ENCODE measurements around the gene IYD.

Gene IYD

DNA sequence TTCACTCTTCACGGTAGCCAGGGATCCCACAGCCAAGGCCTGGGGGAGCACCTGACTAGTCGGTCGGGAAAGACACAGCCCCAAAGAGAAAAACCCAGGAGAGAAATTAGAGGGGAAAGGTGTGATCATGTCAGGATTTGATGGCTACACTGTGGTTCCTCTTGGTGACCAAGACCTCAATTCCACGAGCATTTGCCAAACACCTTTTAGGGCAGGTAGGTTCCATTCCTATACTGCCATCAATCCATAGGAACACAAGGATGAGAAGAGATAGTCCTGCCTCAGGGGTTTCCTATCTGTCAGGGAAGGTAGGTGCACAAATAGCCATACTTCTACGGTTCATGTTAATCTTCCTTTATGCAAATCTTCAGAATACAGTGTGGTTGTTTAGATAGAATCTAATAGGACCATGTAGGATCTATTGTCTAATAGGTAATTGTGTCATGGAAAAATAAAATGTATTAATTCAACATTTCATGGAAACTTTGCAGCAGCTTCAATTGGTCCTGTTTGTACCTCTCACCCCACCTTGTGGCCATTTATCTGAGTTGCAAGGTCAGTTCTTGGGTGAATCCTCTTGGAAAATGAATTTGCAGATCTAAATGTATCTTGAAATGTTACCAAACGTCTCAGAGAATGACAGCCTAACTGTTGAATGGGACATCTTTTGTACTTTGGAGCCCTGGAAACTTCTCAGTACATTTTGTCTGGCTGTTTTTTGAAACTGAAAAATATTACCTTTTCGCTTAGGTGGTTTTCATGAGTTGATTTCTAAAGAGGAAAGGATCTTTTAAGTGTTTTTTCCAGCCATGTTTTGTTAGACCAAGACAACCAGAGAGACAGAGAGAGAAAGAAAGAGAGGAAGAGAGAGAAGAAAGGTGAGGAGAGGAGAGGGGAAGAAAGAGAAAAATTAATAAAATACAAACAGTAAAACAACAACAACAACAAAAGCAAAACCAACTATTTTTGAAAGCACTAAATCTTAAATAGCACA lies 33.7 kb upstream of the IYD start:
- H3K4me3 ChIP-seq (ENCODE audit: low read length) = no peak overlapping the region
- no peak overlapping the region for H3K9ac ChIP-seq (ENCODE audit: low read length)
- no peak overlapping the region for H3K27ac ChIP-seq (ENCODE audit: low read depth, low read length)
- no peaks in the 10 kb centered on the region for H3K36me3 ChIP-seq (ENCODE audit: control insufficient read depth, insufficient read depth, low read length)
- H3K4me1 ChIP-seq (ENCODE audit: control insufficient read depth, insufficient read depth, low read length) = no peaks in the 10 kb centered on the region
- H3K27me3 ChIP-seq (ENCODE audit: control insufficient read depth, insufficient read depth, low read length) = no peaks in the 10 kb centered on the region

DNA sequence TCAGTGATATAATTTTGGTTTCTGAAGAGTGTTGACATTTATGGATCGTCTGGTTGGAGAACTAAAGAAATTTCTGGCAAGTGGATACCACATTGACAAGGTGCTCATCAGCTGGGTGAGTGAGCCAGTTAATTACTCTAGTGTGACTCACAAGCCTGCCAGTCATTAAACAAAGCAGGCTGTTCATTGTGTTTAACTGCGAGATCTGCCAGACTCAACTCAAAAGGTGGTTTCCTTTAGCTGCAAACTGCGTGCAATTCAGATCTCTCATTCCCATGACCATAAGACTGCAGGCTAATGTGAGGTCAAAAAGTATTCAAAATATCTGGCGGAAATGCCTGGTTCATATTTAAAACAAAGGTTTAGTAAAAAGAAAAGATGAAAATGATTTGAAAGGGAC lies 32.5 kb upstream of the IYD start:
- Histone ChIP-seq H3K36me3 (ENCODE audit: control insufficient read depth, insufficient read depth, low read length) (no peaks in the 10 kb centered on the region), H3K4me1 (ENCODE audit: control insufficient read depth, insufficient read depth, low read length) (no peaks in the 10 kb centered on the region), H3K9ac (ENCODE audit: low read length) (no peak overlapping the region), H3K27ac (ENCODE audit: low read depth, low read length) (no peak overlapping the region), H3K27me3 (ENCODE audit: control insufficient read depth, insufficient read depth, low read length) (no peaks in the 10 kb centered on the region), H3K4me3 (ENCODE audit: low read length) (no peak overlapping the region)

DNA sequence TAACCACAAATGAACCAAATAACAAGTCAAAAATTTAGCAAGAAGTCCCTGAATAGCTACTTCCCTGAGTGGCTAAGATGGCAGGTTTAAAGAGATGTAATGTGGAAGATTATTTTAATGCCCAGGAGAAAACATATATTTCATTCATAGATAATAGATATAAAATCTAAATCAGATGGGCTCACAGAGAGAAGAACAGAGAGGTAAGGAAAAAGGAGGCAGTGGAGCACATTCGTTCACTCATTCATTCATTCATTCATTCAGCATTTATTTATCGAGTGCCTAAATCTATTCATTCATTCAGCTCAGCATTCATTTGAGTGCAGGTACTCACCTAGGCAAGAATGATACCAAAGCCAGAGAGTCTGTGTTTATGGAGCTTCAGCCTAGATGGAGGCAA lies 32.1 kb upstream of the IYD start:
- H3K27ac ChIP-seq (ENCODE audit: low read depth, low read length) = no peak overlapping the region
- H3K9ac ChIP-seq (ENCODE audit: low read length) = no peak overlapping the region
- H3K4me3 ChIP-seq (ENCODE audit: low read length) = no peak overlapping the region
- no peaks in the 10 kb centered on the region for H3K4me1 ChIP-seq (ENCODE audit: control insufficient read depth, insufficient read depth, low read length)
- no peaks in the 10 kb centered on the region for H3K27me3 ChIP-seq (ENCODE audit: control insufficient read depth, insufficient read depth, low read length)
- no peaks in the 10 kb centered on the region for H3K36me3 ChIP-seq (ENCODE audit: control insufficient read depth, insufficient read depth, low read length)

DNA sequence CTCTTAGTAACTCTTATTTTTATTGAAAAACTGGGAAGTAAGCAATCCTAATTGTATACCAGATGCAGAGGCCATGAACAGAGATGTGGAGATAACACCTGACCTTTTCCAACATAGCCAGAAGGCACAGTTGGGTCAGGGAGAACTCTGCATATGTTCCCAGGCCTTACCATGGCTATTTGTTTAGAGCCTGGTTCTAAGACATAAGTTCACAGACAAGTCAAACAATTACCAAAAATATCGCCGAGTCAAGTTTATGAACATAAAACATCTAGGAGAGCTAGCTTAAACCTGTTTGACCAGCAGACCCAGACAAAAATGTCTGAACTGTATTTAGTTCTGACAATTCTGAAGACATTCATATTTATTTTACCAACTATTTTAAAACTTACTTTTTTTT lies 26.7 kb upstream of the IYD start:
- H3K4me3 ChIP-seq (ENCODE audit: low read length) = no peak overlapping the region
- no peaks in the 10 kb centered on the region for H3K27me3 ChIP-seq (ENCODE audit: control insufficient read depth, insufficient read depth, low read length)
- H3K27ac ChIP-seq (ENCODE audit: low read depth, low read length) = no peak overlapping the region
- H3K4me1 ChIP-seq (ENCODE audit: control insufficient read depth, insufficient read depth, low read length) = no peaks in the 10 kb centered on the region
- H3K9ac ChIP-seq (ENCODE audit: low read length) = no peak overlapping the region
- no peaks in the 10 kb centered on the region for H3K36me3 ChIP-seq (ENCODE audit: control insufficient read depth, insufficient read depth, low read length)

GRCh38 chr6:150343434-150343833 lies 25.4 kb upstream of the IYD start:
- no peaks in the 10 kb centered on the region for H3K36me3 ChIP-seq (ENCODE audit: control insufficient read depth, insufficient read depth, low read length)
- no peaks in the 10 kb centered on the region for H3K4me1 ChIP-seq (ENCODE audit: control insufficient read depth, insufficient read depth, low read length)
- H3K4me3 ChIP-seq (ENCODE audit: low read length) = no peak overlapping the region
- no peak overlapping the region for H3K9ac ChIP-seq (ENCODE audit: low read length)
- H3K27ac ChIP-seq (ENCODE audit: low read depth, low read length) = no peak overlapping the region
- no peaks in the 10 kb centered on the region for H3K27me3 ChIP-seq (ENCODE audit: control insufficient read depth, insufficient read depth, low read length)

DNA sequence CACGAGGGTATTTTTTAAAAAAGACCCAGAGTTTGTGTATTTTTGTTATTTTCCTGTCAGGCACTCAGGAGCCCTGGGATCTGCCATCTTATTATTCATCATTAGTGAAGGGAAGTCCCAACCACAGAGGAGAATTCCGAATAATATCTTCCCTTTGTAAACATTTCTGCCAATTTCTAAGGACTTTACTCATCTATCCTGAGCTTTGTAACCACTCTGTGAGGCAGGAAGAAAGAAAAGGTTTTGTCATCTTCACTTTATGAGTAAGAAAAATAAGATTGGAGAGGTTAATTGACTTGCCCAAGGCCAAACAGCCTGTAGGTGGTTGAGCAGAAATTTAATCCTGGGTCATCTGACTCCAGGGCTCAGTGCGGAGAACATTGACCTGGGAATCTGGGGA lies 23.0 kb upstream of the IYD start:
- Histone ChIP-seq H3K4me1 (ENCODE audit: control insufficient read depth, insufficient read depth, low read length) (no peaks in the 10 kb centered on the region), H3K36me3 (ENCODE audit: control insufficient read depth, insufficient read depth, low read length) (no peaks in the 10 kb centered on the region), H3K9ac (ENCODE audit: low read length) (no peak overlapping the region), H3K4me3 (ENCODE audit: low read length) (no peak overlapping the region), H3K27ac (ENCODE audit: low read depth, low read length) (no peak overlapping the region), H3K27me3 (ENCODE audit: control insufficient read depth, insufficient read depth, low read length) (no peaks in the 10 kb centered on the region)

GRCh38 chr6:150346346-150346745 lies 22.5 kb upstream of the IYD start:
- Histone ChIP-seq H3K9ac (ENCODE audit: low read length) (no peak overlapping the region), H3K27ac (ENCODE audit: low read depth, low read length) (no peak overlapping the region), H3K27me3 (ENCODE audit: control insufficient read depth, insufficient read depth, low read length) (no peaks in the 10 kb centered on the region), H3K36me3 (ENCODE audit: control insufficient read depth, insufficient read depth, low read length) (no peaks in the 10 kb centered on the region), H3K4me1 (ENCODE audit: control insufficient read depth, insufficient read depth, low read length) (no peaks in the 10 kb centered on the region), H3K4me3 (ENCODE audit: low read length) (no peak overlapping the region)

DNA sequence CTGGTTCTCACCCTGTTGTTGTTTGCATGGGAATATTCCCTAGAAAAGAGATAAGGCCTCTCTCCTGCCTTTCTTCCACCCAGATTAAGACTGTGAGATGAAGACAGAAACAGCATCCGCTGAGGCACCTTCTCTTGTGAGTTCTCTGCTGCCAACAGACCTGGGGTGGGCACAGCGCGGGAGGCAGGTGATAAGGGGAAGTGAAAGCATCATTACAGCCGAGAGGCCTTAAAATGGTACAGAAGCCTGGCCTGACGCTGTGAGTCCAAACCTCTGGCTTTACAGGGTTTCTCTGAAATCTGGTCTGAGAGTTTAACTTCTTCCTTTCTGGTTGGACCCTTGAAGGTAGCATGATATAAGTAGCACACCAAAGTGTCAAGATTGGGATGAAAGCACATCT lies 21.0 kb upstream of the IYD start:
- Histone ChIP-seq H3K27me3 (ENCODE audit: control insufficient read depth, insufficient read depth, low read length) (no peaks in the 10 kb centered on the region), H3K4me3 (ENCODE audit: low read length) (no peak overlapping the region), H3K9ac (ENCODE audit: low read length) (no peak overlapping the region), H3K27ac (ENCODE audit: low read depth, low read length) (no peak overlapping the region), H3K36me3 (ENCODE audit: control insufficient read depth, insufficient read depth, low read length) (no peaks in the 10 kb centered on the region), H3K4me1 (ENCODE audit: control insufficient read depth, insufficient read depth, low read length) (no peaks in the 10 kb centered on the region)

DNA sequence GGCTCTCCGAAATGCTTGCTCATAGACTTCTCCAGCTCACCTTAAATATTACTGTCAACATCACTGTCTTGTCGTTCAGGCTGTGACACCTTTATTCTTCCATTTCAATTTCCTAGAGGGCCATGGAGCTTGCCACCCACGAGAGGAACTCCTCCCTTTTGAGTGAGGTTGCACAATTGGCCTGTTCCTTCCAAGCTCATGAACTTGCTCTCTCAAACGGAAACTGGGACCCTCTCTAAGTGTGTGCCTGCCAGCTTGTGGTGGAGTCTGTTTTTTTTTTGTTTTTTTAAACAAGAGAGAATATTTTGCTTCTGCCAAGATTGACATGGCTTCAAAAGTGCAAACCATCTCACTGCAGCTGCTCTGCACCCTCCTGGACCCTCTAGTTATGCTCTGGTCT lies 19.3 kb upstream of the IYD start:
- no peaks in the 10 kb centered on the region for H3K27me3 ChIP-seq (ENCODE audit: control insufficient read depth, insufficient read depth, low read length)
- H3K36me3 ChIP-seq (ENCODE audit: control insufficient read depth, insufficient read depth, low read length) = no peaks in the 10 kb centered on the region
- H3K4me1 ChIP-seq (ENCODE audit: control insufficient read depth, insufficient read depth, low read length) = no peaks in the 10 kb centered on the region
- H3K4me3 ChIP-seq (ENCODE audit: low read length) = no peak overlapping the region
- H3K27ac ChIP-seq (ENCODE audit: low read depth, low read length) = no peak overlapping the region
- no peak overlapping the region for H3K9ac ChIP-seq (ENCODE audit: low read length)

- H3K27ac ChIP-seq (ENCODE audit: low read depth, low read length) = no peak overlapping the region
- H3K4me3 ChIP-seq (ENCODE audit: low read length) = no peak overlapping the region
- H3K27me3 ChIP-seq (ENCODE audit: control insufficient read depth, insufficient read depth, low read length) = no peaks in the 10 kb centered on the region
- no peak overlapping the region for H3K9ac ChIP-seq (ENCODE audit: low read length)
- no peaks in the 10 kb centered on the region for H3K36me3 ChIP-seq (ENCODE audit: control insufficient read depth, insufficient read depth, low read length)
- H3K4me1 ChIP-seq (ENCODE audit: control insufficient read depth, insufficient read depth, low read length) = no peaks in the 10 kb centered on the region
These were observed 16.2 kb upstream of the IYD start for GRCh38 chr6:150352321-150353296.

DNA sequence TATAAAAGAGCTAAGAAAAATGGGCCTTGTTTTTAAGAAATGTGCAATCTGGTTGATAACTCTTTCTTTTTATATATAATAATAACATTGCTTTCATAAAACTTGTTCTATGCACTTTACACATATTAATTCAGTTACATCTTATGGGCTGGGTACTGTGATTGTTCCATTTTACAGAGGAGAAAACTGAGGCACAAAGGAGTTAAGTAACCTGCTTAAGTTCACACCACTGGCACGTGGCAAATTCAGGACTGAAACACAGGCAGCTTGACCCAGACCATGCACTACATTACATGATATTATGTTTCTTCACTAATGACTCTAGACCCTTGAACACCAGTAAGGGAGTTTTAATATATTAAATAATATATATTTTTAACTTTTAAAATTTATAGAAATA lies 15.4 kb upstream of the IYD start:
- no peak overlapping the region for H3K9ac ChIP-seq (ENCODE audit: low read length)
- H3K36me3 ChIP-seq (ENCODE audit: control insufficient read depth, insufficient read depth, low read length) = no peaks in the 10 kb centered on the region
- no peak overlapping the region for H3K4me3 ChIP-seq (ENCODE audit: low read length)
- no peak overlapping the region for H3K27ac ChIP-seq (ENCODE audit: low read depth, low read length)
- no peaks in the 10 kb centered on the region for H3K27me3 ChIP-seq (ENCODE audit: control insufficient read depth, insufficient read depth, low read length)
- no peaks in the 10 kb centered on the region for H3K4me1 ChIP-seq (ENCODE audit: control insufficient read depth, insufficient read depth, low read length)

GRCh38 chr6:150354754-150355571 lies 13.8 kb upstream of the IYD start:
- Histone ChIP-seq H3K4me1 (ENCODE audit: control insufficient read depth, insufficient read depth, low read length) (no peaks in the 10 kb centered on the region), H3K9ac (ENCODE audit: low read length) (no peak overlapping the region), H3K4me3 (ENCODE audit: low read length) (no peak overlapping the region), H3K27ac (ENCODE audit: low read depth, low read length) (no peak overlapping the region), H3K27me3 (ENCODE audit: control insufficient read depth, insufficient read depth, low read length) (no peaks in the 10 kb centered on the region), H3K36me3 (ENCODE audit: control insufficient read depth, insufficient read depth, low read length) (no peaks in the 10 kb centered on the region)
